Transverse colon (tissue), 4 donors: ENCODE data around the gene CHST15. TPM values are rescaled to one million over a fixed set of nuclear protein-coding genes. Genes with fewer than 3 reads are reported as not detected.
A peak's percentile ranks its signal among the peaks of the same experiment; 100 is the strongest.

Experiments
- DNase-seq: peaks from one replicate; pipeline ENCODE4 v3.0.0-alpha.2; 2019
- H3K27ac ChIP-seq, 4 donors: fragments of 200-600 bp; sonication (generic); 2 replicates each; pipeline ENCODE4 v1.5.1; 2016 to 2018; ENCODE audit warnings: inconsistent platforms in 4 of 4
- H3K27me3 ChIP-seq: fragments of 200-600 bp; sonication (generic); 2 replicates; pipeline ENCODE4 v1.5.1; 2017; ENCODE audit warnings: inconsistent platforms
- H3K36me3 ChIP-seq, 4 donors: fragments of 200-600 bp; sonication (generic); 2 replicates each; pipeline ENCODE4 v1.5.1; 2017 to 2019; ENCODE audit warnings: inconsistent platforms in 4 of 4
- H3K4me1 ChIP-seq, 4 donors: fragments of 200-600 bp; sonication (generic); 2 replicates each; pipeline ENCODE4 v1.5.1; 2017 to 2020; ENCODE audit warnings: inconsistent platforms in 4 of 4
- H3K4me3 ChIP-seq, 4 donors: fragments of 200-600 bp; sonication (generic); 1 replicate in 1 of 4; 2 replicates in 3 of 4; pipeline versions ENCODE4 v1.5.1 to v1.6.1; 2017 to 2019; ENCODE audit warnings: inconsistent platforms in 4 of 4
- H3K9me3 ChIP-seq, 2 donors: fragments of 200-600 bp; sonication (generic); 2 replicates each; pipeline ENCODE4 v1.5.1; 2017 to 2019; ENCODE audit warnings: inconsistent platforms in 2 of 2
- CTCF ChIP-seq, 5 experiments: fragments of 200-600 bp in 3 of 5; fragments of 450-650 bp in 2 of 5; sonication (generic) in 3 of 5; IDR thresholded peaks; 1 replicate in 2 of 5; 2 replicates in 3 of 5; pipeline ENCODE4 v1.5.1; 2016 to 2017; ENCODE audit warnings: antibody characterized with exemption in 5 of 5, inconsistent platforms in 3 of 5, mild to moderate bottlenecking in 2 of 5, moderate library complexity in 1 of 5
- EP300 ChIP-seq: sonication (generic); formaldehyde crosslinking; IDR thresholded peaks from one replicate; pipeline ENCODE4 v1.6.1; 2017; ENCODE audit warnings: antibody characterized with exemption, low read depth
- POLR2A ChIP-seq: fragments of 450-650 bp; IDR thresholded peaks from one replicate; pipeline ENCODE4 v1.6.1; 2016; ENCODE audit warnings: antibody characterized with exemption, mild to moderate bottlenecking, moderate library complexity
- POLR2AphosphoS5 ChIP-seq, 3 donors: sonication (generic); formaldehyde crosslinking; IDR thresholded peaks; one replicate each; pipeline ENCODE4 v1.6.1; 2016; ENCODE audit warnings: antibody characterized with exemption in 3 of 3
- WGBS, 2 donors: methylation state at CpG; one replicate each; pipeline ENCODE4 v1.1.5; 2018; ENCODE audit warnings: low coverage in 1 of 2; 5-methylcytosine and 5-hydroxymethylcytosine counted together
- in situ Hi-C, 4 donors: fragments of 200-750 bp; cut with MboI; loops; one replicate each; pipeline versions ENCODE4 v1.15.0 to v1.15.1; 2017; ENCODE audit warnings: low sequenced_read_pairs in 3 of 4, low pct_ligation_motif_present in 1 of 4, low pct_unique_long_range_greater_than_20kb in 1 of 4
- intact Hi-C: fragments of 100-400 bp; cut with DNase I; formaldehyde crosslinking; loops from one replicate; pipeline ENCODE4 v1.15.1; 2023; ENCODE audit warnings: low total_unique reads
- total RNA-seq, 4 donors: library from RNA; depleted of rRNA; stranded (reverse); fragments of >200 nt; gene quantifications; one replicate each; pipeline ENCODE4 v1.1.0, GENCODE V29; 2016

Gene CHST15
- total RNA-seq, 4 donors from 2014 or later, result 10.0 to 25.4 (median 16.0) TPM

- DNase-seq, result peak; percentile 56
- intact Hi-C loops, result no loop called here
- Histone ChIP-seq H3K27me3 (no peaks in the 10 kb centered on the region), H3K36me3 (no peaks in the 10 kb centered on the region), H3K4me1 (peaks cover 0 to 47% (median 16%) of the 10 kb centered on the region in 4 donors), H3K27ac (peak overlapping the region in 2 of 4 donors; percentile 41 to 63), H3K4me3 (no peak overlapping the region), H3K9me3 (no peaks in the 10 kb centered on the region)
- TF ChIP-seq POLR2A (no peak), CTCF (IDR thresholded peaks at IDR 0.05) (no peak), EP300 (no peak), POLR2AphosphoS5 (IDR thresholded peaks at IDR 0.05) (peak in 1 of 3 donors; percentile 14)
- in situ Hi-C loops, result no loop called here
- WGBS, 2 donors, result 60 to 67% methylated on average over 1 to 4 of the region's 4 CpGs
These were observed 21.3 kb downstream of the CHST15 start for GRCh38 chr10:124072106-124072505.

GRCh38 chr10:124071141-124071540 lies 22.3 kb downstream of the CHST15 start:
- in situ Hi-C loops, result no loop called here
- Histone ChIP-seq H3K4me1 (peaks cover 2 to 53% (median 16%) of the 10 kb centered on the region in 4 donors), H3K4me3 (no peak overlapping the region), H3K27me3 (peaks cover 4% of the 10 kb centered on the region), H3K9me3 (no peaks in the 10 kb centered on the region), H3K36me3 (no peaks in the 10 kb centered on the region), H3K27ac (peak overlapping the region in 2 of 4 donors; percentile 11 to 63)
- intact Hi-C loops, result no loop called here
- no peak for DNase-seq
- WGBS, 2 donors, result 83% methylated on average over 5 of the region's 5 CpGs; no CpG with 5 or more reads in 1 of the 2 donors
- TF ChIP-seq CTCF (IDR thresholded peaks at IDR 0.05) (no peak), EP300 (no peak)

- Histone ChIP-seq H3K36me3 (no peaks in the 10 kb centered on the region), H3K9me3 (no peaks in the 10 kb centered on the region), H3K4me1 (peaks cover 3 to 53% (median 14%) of the 10 kb centered on the region in 4 donors), H3K27ac (peak overlapping the region in 2 of 4 donors; percentile 11 to 63), H3K4me3 (no peak overlapping the region), H3K27me3 (peaks cover 9% of the 10 kb centered on the region)
- in situ Hi-C loops, result no loop called here
- WGBS, 2 donors, result 81% methylated on average over 10 of the region's 10 CpGs; no CpG with 5 or more reads in 1 of the 2 donors
- TF ChIP-seq EP300 (no peak), POLR2AphosphoS5 (IDR thresholded peaks at IDR 0.05) (no peak), POLR2A (no peak), CTCF (IDR thresholded peaks at IDR 0.05) (no peak)
- no peak for DNase-seq
- intact Hi-C loops, result no loop called here
These were observed 22.7 kb downstream of the CHST15 start for GRCh38 chr10:124070666-124071065.

GRCh38 chr10:124069341-124070264 lies 23.8 kb downstream of the CHST15 start:
- Histone ChIP-seq H3K36me3 (no peaks in the 10 kb centered on the region), H3K9me3 (no peaks in the 10 kb centered on the region), H3K4me1 (peaks cover 9 to 53% (median 16%) of the 10 kb centered on the region in 4 donors), H3K27me3 (peaks cover 20% of the 10 kb centered on the region), H3K27ac (peak overlapping the region in 1 of 4 donors; percentile 63), H3K4me3 (no peak overlapping the region)
- in situ Hi-C loops, result no loop called here
- intact Hi-C loops, result no loop called here
- 76% methylated on average over 3 to 11 of the region's 11 CpGs for WGBS, 2 donors
- TF ChIP-seq CTCF (IDR thresholded peaks at IDR 0.05) (no peak), POLR2A (no peak), EP300 (no peak), POLR2AphosphoS5 (IDR thresholded peaks at IDR 0.05) (no peak)
- DNase-seq, result no peak
